HG02642 (cell line): Measurements from ENCODE around the gene GOLPH3.
"Not testable (repeated sequence)": the region's sequence is repeated elsewhere in the genome, so short reads cannot be mapped to it uniquely, and the experiment has no call there.

Experiments
- ATAC-seq: cut with Tn5 transposase; IDR thresholded peaks from one replicate; pipeline ENCODE4 v1.9.1; 2021; ENCODE audit warnings: mild to moderate bottlenecking; ENCODE audit not compliant: unreplicated experiment, poor library complexity

GOLPH3 gene

DNA sequence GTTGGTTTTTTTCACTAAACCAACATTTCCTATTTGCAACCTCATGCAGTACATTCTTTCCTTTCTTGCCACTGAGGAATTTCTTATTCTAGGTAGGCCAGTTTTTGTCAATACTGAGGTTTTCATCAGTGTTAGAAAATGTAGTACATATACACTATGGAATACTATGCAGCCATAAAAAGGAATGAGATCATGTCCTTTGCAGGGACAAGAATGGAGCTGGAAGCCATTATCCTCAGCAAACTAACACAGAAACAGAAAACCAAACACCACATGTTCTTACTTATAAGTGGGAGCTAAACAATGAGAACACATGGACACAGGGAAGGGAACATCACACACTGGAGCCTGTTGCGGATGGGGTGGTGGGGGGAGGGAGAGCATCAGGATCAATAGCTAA, 93.6 kb downstream of the GOLPH3 start:
- not testable (repeated sequence) for ATAC-seq

DNA sequence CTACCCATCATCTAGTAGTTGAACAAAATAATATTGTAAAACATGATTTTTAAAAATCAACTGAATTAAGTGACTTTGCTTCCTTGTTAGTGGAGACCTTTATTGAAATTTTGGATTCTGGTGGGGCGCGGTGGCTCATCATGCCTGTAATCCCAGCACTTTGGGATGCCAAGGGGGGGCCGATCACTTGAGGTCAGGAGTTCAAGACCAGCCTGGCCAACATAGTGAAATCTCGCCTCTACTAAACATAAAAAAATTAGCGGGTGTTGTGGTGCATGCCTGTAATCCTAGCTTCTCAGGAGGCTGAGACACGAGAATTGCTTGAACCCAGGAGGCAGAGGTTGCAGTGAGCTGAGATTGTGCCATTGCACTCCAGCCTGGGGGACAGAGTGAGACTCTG, 95.3 kb downstream of the GOLPH3 start:
- ATAC-seq = not testable (repeated sequence)

DNA sequence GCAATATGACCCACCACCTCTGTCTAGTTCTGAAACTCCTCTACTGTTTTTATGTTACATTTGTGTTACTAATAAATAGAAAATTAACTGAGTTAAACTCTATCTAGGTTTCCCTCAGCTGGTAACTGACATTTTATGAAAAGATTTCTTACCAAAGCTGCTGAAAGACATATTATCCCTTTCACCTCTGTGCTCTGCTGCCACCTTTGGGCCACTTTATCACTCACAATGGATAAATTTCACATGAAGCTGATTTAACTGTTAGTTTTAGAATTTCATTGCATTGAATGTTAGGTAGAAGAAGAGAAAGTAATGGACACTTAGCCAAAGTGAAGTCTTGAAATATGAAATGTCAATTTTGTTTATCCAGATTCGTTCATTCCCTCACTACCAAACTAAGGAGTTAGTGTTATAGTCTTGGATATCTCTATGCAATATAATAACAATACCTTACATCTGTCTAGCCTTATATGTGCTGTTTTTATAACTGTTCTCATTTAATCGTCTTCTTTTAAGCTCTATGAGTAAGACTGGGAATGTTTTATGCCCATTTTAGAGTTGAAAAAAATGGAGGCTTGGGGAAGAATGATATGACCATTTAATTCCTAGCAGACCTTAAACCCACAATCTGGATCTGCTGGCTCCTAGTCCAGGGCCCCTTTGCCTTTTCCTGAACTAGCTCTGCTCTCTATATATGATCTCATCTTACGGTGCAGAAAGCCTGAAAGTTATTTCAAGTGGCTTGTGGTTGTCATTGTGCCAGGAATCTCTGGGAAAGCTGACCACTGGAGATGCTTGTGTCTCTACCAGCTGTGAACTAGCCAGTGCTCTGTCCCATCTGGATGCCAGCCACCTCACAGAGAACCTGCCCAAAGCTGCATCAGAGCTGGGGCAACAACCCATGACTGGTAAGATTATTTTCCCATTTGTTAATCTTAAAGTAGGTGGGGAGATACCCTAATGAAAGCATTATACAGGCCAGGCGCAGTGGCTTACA, 97.1 kb downstream of the GOLPH3 start:
- ATAC-seq = peak; percentile 55
